ENCODE measurements around the gene KSR2.

DNA sequence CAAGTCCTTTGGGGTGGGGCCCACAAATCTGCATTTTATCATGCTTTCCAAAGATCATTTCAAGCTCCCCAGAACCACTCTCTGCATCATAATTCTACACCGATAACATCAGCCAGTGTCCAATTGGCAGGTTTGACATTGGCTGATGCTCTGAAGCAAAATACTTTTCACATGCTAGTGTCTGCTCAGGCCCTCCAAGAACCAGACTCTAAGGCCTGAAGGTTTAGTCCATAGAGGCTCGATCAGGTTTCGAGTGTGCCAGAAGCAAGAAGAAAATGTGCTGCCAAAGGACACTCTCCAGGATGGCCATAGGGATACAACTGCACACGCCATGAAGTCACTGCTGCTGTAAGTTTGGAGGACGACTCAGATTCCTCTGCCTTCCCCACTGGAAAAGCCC lies 280.3 kb downstream of the KSR2 start:
- TF ChIP-seq, protein P1, sequence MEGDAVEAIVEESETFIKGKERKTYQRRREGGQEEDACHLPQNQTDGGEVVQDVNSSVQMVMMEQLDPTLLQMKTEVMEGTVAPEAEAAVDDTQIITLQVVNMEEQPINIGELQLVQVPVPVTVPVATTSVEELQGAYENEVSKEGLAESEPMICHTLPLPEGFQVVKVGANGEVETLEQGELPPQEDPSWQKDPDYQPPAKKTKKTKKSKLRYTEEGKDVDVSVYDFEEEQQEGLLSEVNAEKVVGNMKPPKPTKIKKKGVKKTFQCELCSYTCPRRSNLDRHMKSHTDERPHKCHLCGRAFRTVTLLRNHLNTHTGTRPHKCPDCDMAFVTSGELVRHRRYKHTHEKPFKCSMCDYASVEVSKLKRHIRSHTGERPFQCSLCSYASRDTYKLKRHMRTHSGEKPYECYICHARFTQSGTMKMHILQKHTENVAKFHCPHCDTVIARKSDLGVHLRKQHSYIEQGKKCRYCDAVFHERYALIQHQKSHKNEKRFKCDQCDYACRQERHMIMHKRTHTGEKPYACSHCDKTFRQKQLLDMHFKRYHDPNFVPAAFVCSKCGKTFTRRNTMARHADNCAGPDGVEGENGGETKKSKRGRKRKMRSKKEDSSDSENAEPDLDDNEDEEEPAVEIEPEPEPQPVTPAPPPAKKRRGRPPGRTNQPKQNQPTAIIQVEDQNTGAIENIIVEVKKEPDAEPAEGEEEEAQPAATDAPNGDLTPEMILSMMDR (IDR thresholded peaks at IDR 0.05 in 4 of 5, conservative IDR thresholded peaks at IDR 0.05 in 1 of 5) = no peak
- TF ChIP-seq POLR2A (IDR thresholded peaks at IDR 0.05) = no peak

Measured in gastrocnemius medialis (tissue), 4 donors.